Fibroblast of the aortic adventitia (primary cell): ENCODE measurements around the gene DYNLT3. TPM values are rescaled to one million over a fixed set of nuclear protein-coding genes. Genes with fewer than 3 reads are reported as not detected.

Experiments
- DNase-seq: peaks from one replicate; pipeline ENCODE4 v3.0.0-alpha.2; 2010; ENCODE audit warnings: low read depth
- H3K4me3 ChIP-seq: 2 replicates; pipeline ENCODE4 v1.5.1; 2011; ENCODE audit warnings: low read depth, mild to moderate bottlenecking, control low read depth, low read length, moderate library complexity
- total RNA-seq: library from RNA; depleted of rRNA; stranded (reverse); fragments of >200 nt; gene quantifications from 2 replicates; pipeline ENCODE4 v1.2.3, GENCODE V29; 2012; ENCODE audit warnings: low replicate concordance
- TF ChIP-seq, protein P1 (sequence below): IDR thresholded peaks from 2 replicates; pipeline ENCODE4 v1.5.1; 2011; ENCODE audit warnings: mild to moderate bottlenecking, low read length, control low read depth, inconsistent platforms; ENCODE audit not compliant: insufficient read depth

The DYNLT3 gene
- total RNA-seq, 1 donor: 64.2 TPM

DNA sequence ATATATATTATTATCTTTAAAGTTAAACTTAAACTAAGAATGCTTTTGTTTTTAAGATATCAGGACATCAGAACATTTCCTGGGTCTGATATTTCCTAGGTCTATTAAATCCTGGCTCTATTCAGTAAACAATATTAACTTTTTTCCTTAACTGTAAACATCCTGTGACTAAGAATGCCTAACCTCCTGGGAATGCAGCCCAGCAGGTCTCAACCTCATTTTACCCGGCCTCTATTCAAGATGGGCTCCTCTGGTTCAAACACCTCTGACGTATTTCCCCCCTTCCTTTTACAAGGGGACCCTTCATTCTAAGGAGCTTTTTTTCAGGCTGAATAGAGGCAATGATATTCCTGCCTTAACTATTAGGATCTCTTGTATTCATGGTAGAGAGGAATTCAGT, 35.8 kb upstream of the DYNLT3 start:
- DNase-seq: no peak
- H3K4me3 ChIP-seq: no peak overlapping the region
- TF ChIP-seq, protein P1, sequence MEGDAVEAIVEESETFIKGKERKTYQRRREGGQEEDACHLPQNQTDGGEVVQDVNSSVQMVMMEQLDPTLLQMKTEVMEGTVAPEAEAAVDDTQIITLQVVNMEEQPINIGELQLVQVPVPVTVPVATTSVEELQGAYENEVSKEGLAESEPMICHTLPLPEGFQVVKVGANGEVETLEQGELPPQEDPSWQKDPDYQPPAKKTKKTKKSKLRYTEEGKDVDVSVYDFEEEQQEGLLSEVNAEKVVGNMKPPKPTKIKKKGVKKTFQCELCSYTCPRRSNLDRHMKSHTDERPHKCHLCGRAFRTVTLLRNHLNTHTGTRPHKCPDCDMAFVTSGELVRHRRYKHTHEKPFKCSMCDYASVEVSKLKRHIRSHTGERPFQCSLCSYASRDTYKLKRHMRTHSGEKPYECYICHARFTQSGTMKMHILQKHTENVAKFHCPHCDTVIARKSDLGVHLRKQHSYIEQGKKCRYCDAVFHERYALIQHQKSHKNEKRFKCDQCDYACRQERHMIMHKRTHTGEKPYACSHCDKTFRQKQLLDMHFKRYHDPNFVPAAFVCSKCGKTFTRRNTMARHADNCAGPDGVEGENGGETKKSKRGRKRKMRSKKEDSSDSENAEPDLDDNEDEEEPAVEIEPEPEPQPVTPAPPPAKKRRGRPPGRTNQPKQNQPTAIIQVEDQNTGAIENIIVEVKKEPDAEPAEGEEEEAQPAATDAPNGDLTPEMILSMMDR: no peak

DNA sequence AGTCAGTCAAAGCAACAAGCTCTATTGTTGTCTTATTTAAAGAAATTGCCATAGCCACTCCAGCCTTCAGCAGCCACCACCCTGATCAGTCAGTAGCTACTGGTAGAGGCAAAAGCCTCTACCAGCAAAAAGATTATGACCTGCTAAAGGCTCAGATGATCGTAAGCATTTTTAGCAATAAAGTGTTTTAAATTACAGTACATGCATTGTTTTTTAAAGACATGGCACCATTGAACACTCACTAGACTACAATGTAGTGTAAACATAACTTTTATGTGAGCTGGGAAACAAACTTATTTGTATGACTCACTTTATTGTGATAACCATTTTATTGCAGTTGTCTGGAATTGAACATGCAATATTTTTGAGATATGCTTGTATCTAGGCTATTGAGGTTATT, 32.3 kb upstream of the DYNLT3 start:
- H3K4me3 ChIP-seq: no peak overlapping the region
- DNase-seq: no peak
- TF ChIP-seq, protein P1: no peak

DNA sequence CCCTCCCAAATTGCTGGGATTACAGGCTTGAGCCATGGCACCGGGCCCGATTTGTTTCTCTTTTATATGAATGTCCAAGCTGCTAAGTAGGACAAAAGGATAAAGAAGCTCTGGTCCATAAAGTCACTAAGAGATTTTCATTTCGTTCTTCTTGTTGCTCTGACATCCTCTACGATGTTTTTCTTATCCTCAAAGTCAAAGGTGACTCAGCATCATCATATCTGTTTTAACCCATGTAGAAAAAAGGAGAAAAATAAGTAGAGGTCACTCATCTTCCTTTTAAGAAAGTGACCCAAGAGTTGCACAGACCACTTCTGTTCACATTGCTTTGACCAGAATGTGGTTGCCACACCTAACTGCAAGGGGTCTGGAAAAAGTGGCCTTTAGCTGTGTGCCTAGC, 29.3 kb upstream of the DYNLT3 start:
- no peak for DNase-seq
- no peak overlapping the region for H3K4me3 ChIP-seq
- TF ChIP-seq, protein P1: no peak

DNA sequence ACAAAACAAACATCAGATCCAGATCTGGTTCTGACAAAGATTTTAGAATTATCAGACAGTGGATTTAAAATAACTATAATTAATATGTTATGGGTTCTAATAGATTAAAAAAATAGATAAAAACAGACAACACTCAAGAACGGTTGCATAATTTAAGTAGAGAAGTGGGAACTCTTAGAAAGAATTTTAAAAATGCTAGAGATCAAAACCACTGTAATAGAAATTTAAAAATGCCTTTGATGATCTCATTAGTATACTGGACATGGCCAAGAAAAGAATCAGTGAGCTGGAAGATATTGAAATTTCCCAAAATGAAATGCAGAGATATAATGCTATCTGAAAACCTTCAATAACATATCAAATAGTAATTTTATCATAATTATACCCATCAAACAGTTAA, 28.3 kb upstream of the DYNLT3 start:
- H3K4me3 ChIP-seq: no peak overlapping the region
- TF ChIP-seq, protein P1: no peak
- no peak for DNase-seq

DNA sequence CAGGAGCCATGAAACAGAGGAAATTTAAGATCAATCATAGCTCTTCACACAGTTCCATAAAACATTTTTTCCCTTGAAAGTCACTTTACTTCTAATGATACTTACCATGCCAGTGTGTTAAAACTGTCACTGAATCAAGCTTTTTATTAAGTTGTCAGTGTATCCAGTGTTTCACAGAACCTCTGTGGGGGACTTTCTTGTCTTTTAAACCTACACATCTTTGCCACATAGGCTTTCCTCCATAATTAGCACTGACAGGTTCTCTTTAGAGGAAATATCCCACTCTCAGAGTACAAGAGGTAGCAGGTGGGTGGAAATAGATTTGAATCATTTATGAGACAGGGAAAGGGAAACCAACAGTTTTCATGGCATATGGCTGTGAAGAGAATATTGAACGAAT, 25.8 kb upstream of the DYNLT3 start:
- no peak for DNase-seq
- no peak overlapping the region for H3K4me3 ChIP-seq
- TF ChIP-seq, protein P1: no peak

DNA sequence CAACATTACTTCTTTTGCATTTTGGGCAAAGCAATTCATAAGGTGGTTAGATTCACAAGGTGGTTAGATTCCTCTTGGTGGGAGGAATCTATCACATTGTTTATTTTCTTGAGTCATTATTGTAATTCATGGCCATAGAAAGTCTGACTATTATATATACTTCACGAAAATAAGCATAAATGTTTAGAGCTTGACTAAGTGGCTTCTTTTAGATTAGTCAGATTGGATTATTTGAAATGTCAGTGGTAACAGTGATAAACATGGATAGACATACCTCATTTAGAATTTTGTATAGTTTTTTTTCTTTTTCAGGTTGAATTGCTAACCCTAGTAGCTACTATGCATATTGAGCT, 24.9 kb upstream of the DYNLT3 start:
- H3K4me3 ChIP-seq: no peak overlapping the region
- TF ChIP-seq, protein P1: no peak
- DNase-seq: no peak

DNA sequence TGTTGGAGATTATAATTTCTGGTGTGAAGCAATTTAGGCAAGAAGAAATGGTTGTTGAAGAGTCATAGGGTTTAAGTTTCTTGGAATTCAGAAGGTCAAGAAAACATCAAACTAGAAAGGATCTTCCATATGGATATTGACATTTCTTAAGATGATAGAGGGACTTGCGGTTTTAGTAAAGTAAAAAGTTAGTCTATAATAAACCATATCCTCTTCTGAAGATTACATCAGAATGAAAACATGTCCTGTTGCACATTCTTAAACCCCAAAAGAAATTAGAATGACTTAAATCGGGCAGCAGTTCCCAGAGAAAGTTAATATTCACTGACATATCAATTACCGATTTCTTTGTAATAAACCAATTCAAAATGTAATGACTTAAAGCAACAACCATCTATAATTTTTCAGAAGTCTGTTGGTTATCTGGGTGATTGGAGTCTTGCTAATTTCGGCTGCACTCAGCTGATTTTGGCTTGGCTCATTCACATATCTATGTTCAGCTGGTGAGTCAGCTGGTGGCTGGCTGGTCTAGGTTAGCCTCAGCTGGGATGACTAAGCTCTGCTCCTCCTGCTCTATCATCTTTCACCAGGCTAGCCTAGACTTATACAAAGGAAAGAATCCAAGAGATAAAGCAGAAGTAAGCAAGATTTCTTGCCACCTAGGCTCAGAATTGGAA, 24.4 kb upstream of the DYNLT3 start:
- H3K4me3 ChIP-seq: no peak overlapping the region
- TF ChIP-seq, protein P1: no peak
- DNase-seq: peak; percentile 83
